Activated CD8-positive, alpha-beta memory T cell treated with anti-CD3 and anti-CD28 coated beads for 4 hours (primary cell): ENCODE data around the gene AFMID.

Experiments used
- DNase-seq, 2 donors: peaks; one replicate each; pipeline ENCODE4 v3.0.0-alpha.2; 2020; ENCODE audit warnings: low read depth in 2 of 2

Gene AFMID

DNA sequence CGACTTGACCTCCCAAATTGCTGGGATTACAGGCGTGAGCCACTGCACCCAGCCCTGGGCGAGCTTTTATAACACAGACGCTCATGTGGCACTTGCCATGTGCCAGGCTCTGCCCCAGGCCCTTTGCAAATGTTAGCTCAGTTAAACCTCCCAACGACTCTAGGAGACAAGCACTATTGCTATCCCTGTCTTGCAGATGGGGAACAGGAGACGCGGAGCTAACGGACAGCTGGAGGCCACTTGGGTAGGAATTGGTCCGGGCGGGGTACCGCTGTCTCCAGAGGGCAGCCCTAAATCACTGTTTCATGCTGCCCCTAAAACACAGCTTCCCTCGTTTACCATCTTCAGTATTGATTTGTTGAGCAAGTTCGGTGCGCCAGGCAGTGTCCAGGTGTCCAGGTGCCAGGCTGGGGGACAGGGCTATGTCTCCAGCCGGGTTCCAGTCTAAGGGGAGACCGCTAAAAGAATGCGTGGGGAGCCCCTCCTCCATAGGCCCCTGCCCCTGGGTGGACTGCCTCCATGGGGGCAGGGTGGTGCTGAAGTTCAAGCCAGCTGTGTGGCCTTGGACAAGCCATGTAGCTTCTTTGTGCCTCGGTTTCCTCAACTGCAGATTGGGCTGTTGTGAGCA lies 68.0 kb downstream of the AFMID start:
- no peak for DNase-seq

DNA sequence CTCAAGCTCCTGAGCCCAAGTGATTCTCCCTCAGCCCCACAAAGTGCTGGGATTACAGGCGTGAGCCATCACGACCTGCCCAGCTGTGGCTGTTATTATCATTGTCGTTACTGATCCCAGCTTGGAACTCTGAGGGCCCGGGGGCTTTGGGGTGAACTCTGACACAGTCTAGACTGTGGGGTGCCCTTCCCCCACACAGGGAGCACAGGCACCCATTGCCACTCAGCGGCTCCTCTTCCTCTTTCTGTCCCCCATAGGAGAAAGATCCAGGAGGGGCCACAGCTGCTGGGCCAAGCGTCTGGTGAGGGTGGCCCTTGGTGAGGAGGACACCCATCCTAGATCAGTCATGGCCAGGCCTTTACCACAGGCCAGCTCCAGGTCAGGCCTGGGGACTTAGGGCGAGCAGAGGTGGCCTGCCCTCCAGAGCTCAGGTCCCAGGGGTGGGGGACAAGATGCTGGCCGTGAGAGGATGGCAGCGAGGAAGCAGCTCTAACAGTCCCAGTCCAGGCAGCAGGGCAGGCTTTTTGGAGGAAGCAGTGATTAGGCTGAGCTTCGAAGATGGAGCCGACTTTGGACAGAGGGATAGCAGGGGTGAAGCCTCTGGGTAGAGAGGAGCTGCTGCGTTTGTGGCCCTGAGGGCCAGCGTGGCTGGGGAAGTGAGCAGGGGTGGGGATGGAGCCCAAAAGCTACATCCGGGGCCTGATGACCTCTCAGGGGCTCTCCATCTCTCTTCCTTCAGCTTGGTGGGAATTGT lies 69.0 kb downstream of the AFMID start:
- DNase-seq: no peak

DNA sequence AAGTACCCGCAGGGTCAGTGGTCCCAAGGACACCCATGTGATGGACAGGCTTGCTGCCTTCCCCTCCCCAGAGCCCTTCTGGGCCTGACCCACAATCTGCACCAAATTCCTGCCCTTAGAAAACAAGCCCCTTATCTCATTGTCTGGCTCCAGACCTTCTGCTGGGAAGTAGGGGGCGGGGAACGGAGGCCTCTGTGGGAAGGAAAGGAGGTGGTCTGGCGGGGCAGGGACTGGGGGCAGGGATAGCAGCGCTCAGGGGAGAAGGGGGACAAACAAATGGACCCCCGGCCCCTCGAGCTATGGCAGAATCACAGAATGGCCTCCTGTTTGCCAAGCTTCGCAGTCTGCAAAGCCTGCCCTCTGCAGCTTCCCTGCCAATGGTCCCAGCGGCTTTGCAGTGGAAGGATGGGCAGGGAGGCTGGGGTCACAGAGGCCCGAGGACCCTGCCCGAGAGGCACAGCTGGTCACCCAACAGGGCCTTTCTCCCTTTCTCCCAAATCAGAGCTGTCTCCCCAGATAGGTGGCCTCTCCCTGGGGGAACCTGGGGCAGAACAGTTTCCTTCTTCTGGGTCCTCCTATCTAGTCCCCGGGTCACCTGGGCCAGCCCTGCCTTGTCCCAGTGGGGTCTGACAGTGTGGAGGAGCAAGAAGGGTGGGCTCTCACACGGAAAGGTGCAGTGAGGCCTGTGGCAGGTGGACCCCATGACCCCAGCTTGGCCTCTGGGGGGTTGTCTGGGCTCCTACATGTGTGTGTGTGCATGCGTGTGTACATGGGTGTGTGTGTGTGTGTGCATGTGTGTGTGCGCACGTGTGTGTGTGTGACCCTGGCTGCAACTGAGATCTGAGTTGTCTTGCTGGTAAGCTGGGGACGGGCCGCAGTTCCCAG lies 69.8 kb downstream of the AFMID start:
- DNase-seq: no peak
